ENCODE results near the gene TBC1D30.
"Not testable (repeated sequence)": the region's sequence is repeated elsewhere in the genome, so short reads cannot be mapped to it uniquely, and the experiment has no call there.

Gene TBC1D30

DNA sequence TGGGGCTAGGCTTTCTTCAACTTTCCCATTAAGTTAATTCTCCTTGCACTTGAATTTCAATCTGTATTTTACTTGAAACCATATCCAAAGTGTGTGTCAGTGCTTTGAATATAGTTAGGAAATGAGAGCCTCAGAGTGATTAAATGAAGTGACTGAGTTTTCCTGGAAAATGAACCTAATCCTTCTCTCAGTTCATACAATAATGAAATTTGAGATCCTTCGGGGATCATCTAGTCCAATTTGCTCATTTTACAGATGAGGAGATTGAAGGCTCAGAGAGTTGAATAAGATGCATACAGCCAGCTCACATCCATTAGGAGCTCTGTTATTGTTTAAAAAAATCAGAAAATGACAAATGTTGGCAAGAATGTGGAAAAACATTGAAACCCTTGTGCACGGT is 18.3 kb upstream of the TBC1D30 start:
- no peak for DNase-seq (ENCODE audit: low read depth)

DNA sequence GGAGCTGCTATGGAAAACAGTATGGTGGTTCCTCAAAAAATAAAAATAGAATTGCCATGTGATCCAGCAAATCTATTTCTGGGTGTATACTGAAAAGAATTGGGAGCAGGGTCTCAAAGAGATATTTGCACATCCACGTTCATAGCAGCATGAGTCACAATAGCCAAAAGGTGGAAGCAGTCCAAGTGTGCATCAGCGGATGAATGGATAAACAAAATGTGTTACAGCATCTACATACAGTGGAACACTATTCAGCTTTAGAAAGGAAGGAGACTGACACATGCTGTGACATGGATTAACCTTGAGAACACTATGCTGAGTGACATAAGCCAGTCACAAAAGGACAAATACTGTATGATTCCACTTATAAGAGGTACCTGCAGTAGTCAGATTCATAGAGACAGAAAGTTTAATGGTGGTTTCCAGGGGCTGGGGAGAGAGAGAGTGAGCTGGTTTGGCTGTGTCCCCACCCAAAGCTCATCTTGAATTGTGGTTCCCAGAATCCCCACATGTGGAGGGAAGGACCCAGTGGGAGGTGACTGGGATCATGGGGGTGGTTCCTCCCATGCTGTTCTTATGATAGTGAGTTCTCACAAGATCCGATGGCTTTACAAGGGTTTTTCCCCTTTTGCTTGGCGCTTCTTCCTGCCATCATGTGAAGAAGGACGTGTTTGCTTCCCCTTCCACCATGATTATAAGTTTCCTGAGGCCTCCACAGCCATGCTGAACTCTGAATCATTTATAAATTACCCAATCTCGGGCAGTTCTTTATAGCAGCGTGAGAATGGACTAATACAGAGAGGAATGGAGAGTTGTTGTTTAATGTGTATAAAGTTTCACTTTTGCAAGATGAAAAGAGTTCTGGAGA is 17.6 kb upstream of the TBC1D30 start:
- no peak for DNase-seq (ENCODE audit: low read depth)

DNA sequence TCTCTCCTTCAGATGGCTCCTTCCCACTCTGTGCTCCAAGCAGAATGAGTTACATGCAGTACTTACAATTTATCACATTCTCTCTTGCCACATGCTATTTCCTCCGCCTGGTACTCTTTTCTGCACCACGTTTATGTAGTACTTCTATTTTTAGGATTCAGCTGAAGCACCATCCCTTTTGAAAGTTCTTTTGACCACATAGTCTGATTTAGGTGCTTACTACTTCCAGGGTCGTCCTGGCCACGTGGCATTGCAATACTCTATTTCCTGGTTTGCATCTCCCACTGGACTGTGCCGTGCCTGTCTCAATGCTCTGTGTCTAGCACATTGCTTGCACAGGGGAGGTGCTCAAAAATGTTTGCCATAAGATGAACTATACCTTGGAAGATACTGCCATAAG is 16.3 kb upstream of the TBC1D30 start:
- DNase-seq (ENCODE audit: low read depth) = no peak

DNA sequence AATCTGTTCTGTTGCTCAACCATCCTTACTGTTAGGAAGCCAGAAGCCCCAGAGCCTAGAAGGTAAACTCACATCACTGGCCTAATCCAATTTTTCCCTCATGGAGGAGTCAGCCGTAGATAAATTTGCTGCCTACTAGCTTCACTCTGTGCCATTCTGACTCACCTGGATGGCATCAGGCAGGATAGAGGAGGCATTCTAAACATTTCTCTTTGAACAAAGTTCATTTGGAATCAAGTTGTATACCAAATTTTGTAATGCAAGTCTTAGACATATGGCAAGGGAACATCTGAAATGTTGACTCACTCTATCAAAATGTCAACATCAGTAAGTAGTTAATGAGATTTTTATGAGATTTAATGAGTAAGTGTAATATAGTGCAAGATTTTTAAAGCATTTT is 13.6 kb upstream of the TBC1D30 start:
- no peak for DNase-seq (ENCODE audit: low read depth)

DNA sequence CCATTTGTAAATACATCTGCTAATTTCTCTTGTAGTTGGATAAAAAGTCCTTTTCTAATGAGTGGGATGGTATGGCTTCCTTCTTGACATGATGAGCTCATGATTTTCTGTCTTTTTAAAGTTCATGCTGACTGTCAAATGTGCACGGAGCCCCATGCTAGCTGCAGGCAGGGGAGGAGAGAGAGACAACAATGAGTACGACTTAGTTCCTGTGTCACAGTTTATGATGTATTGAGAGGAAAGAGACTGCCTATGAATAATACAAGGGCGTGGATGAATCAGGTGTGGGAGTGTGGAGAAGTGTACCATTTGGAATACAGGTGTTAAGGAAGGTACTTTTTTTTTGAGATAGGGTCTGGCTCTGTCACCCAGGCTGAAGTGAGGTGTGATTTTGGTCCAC is 10.7 kb upstream of the TBC1D30 start:
- no peak for DNase-seq (ENCODE audit: low read depth)

DNA sequence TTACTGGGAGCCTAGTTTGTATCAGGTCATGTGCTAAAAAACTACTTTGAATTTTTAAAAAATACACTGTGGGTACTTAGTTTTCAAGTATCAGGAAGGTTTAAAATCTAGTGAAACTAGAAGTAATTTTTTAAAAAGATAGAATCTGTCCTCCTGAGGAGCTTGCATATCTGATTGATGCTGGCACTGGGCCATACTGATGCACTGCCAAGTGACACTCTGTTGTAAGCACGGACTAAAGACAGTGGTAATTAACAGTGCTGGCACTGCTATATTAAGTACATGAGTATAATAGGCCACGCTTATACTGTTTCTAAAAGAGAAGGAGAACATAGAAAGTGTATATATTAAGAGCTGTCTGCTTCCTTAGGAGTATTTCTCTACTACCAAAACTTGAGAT is 10.0 kb upstream of the TBC1D30 start:
- DNase-seq (ENCODE audit: low read depth) = no peak

DNA sequence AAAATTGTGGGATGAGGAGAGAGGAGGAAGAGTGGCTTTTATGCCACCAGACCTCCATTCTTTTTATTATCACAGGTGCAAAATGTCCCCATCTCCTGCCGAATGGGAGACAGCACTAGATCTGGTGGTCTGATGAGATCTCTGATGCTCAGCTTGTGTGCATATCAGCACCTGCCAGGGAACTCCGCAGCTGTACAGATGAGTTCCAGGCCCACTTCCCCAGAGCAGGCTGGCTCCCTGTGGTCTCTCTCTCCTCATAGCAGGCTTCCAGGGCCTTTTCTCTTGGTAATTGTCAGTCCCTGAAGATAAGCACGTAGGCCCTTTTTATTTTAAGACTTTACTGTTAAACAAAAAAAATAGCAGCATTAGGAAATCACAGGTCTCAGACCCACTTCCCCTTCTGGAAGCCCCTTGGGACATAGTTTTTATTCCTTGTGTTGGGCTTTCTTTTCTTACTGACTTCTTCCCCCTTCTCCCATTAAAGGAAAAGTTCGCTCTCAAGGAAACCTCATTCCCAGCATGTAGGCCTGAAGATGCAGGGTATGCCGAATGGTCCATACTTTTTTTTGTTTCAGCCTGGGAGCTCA is 4.5 kb upstream of the TBC1D30 start:
- no peak for DNase-seq (ENCODE audit: low read depth)

DNA sequence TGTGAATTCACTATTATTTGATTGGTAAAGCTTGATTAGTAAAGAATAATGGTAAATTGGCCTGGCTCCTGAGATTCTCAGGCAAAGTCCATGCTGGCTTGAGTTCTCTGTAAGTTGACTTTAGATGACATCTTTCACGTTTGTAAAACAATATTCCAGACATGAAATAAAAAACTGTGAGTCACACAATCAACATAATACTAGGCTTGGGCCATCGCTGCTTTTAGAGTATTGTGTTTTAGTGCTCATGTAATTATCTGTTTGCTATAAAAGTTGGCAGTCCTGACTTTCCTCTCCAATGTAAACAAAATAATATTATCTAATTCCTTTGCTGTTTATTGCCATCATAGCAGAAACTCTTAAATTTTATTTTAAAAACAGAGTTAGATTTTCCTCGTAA is 3.9 kb upstream of the TBC1D30 start:
- DNase-seq (ENCODE audit: low read depth) = no peak

DNA sequence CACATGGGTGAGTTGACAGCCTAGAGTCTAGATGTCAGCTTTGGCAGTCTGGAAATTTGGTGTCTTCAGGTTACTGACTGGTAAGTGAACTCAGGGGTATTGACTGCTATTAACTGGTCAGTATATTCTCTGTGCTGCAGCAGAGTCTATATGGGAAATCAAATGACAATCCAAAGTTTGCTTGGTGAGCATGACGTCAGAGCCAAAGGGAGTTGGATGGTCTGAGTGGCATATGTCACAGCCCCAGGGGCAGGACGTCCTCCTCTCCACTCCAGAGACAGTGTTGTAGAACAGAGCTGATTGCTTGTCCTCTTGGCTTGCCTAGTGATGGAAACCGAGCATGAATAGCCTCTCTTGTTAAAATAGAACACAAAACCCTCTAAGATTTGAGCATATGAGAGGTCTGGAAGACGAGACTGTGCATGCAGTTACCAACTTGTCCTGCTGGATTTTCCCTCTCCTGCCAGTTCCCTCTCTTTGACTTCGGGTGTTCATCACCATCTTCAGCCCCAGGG is 3.3 kb upstream of the TBC1D30 start:
- no peak for DNase-seq (ENCODE audit: low read depth)

DNA sequence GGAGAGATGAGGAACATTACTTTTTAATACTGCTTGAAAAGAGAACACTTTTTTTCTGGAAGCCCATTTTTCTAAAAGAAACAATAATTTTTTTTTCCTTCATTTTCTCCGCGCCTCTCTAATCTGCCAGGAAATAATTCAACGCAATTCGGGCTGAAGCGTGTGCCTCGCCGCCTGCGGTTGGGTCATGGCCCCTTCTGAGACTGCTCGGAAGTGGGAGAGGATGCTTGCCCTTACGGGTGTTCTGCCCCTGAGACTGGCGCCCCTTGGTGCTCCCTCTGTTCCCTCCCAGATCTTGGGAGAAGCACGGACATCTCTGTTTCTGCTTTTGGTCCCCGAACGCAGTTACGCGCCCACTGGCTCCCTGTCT is 332 bp upstream of the TBC1D30 start:
- DNase-seq (ENCODE audit: low read depth) = no peak

DNA sequence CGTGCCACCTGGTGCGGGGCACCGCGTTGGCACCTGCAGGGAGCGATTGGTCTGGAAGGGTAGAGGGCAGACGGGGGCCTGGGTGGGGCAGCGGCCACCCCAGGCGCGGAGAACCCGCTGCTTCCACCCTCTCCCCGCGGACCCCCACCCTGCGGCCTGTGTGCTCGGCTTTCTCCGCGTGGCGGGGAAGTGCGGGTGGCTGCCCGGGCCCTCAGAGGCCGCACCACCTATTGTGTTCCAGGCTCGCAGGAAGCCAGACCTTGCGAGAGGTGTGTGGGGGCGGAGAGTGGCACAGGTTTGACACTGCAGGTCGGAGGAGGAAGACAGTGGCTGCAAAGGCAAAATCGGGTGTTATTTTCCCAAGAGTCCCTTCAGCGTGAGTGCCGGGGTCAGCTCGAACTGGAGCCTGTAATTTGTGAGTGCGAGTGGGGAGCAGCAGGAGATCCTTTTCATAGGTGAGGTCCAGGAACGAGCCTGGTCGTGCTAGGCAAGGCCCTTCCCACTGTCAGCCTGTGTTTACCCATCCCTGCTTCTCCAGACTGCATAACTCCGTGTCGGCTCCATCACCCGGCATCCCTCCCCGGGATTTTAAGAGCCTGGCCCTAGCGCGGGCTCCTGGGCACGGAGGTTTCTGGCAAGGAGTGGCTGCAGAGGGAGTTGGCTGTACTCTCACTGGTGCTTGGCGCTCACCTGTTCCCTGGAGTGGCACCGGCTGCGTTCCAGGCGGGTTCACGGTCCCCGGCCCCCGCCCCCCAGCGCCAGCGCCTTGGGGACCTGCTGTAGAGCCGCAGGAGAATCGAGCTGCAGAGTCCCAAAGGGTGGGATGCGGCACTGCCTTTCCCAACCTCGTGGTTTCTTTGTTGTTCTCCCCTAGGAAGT is 935 bp downstream of the TBC1D30 start:
- no peak for DNase-seq (ENCODE audit: low read depth)

DNA sequence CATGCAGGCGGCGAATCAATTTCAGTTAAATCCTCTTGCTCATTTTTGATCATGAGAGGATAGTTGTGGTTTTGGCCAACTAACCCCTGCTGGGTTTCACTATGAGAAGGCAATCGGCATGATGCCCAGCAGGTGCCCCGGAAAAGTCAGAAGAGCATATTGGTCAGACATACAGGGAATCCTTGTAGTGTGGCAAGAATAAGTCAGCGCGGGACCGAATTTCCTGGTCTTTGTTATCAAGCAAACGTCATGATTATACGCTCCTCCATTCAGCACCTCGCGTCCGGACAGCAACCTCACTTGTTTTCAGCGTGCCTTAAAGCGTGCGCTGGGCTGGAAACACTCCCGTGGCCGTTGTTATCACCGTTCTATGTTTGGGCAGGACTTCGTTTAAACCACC is 1.8 kb downstream of the TBC1D30 start:
- DNase-seq (ENCODE audit: low read depth) = no peak

DNA sequence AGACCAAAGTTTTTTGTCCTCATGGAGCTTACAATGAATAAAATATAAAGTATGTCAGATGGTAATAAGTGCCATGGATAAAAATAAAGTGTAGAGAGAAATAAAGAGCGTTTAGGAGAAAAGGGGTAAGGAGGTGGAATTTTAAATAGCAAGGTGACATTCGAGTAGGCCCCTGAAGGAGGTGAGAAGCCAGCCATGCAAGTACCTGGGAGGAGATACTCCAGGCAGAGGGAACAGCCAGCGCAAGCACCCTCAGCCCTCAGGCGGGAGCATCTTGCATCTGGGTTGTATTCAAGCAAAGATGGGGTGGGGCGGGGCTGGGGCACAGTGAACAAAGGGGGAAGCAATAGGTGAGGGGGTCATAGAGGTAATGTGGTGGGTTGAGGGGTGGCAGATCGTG is 4.3 kb downstream of the TBC1D30 start:
- no peak for DNase-seq (ENCODE audit: low read depth)

DNA sequence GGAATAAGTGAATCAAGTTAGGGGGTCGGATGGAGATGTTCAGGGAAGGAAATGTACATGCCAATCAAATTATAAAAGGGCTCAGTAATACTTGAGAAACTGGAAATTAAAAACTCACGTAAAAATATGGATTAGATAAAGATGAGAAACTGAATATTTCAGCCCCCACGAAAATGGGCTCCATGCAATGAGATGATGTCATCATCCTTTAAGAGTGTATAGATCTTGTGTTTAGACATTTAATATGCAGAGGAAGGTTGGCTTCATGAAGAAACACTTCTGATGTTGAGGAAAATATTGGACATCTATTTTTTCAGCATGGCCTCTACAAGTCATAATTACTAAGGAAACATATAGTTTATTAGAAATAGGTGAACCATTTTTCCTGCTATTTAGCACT is 9.5 kb downstream of the TBC1D30 start:
- no peak for DNase-seq (ENCODE audit: low read depth)

DNA sequence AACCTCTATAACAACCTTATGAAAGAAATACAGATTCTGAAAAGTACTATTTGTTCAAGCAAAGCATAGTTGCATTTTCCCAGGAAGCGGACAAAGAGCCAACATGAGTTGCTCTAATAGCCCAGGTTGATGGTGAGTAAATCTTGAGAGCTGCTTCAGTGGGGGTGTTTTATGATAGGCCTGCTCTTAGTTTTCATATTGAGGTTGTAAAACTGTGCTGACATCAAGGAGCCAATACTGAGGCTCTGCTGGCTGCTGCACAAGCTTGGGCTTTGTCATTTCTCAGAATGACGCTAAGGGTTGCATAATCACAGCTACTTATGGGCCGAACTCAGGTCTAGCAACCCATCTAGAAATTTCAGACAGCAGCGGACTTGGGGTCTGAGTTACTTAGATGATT is 11.5 kb downstream of the TBC1D30 start:
- no peak for DNase-seq (ENCODE audit: low read depth)

DNA sequence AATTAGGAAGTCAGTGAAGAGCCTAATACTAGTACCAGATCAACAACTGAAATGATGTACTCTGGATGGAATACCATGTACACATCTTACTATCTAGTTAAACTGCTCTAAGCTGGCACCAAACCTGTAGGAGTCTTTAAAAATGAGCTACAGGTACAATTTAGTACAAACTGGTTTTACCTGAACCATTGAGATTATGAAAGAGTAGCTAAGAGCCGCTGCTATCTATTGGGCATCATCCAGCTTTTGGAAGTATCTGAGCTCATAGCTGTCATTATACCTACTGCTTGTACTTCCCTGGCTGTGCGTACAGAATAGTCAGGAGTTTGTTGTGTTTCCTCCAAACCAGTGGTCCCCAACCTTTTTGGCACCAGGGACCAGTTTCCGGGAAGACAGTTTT is 12.4 kb downstream of the TBC1D30 start:
- no peak for DNase-seq (ENCODE audit: low read depth)

DNA sequence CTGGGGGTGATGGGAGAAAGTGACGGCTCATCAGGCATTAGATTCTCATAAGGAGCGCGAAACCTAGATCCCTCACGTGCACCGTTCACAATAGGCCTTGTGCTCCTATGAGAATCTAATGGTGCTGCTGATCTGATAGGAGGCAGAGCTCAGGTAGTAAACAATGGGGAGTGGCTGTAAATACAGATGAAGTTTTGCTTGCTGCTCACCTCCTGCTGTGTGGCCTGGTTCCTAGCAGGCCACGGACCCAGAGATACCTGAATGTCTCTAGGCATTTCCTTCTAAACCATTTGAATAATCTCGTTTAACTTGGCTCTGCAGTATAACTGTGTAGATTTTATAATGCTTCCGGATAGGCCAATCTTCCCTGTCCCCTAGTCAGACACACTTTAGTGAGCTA is 13.0 kb downstream of the TBC1D30 start:
- DNase-seq (ENCODE audit: low read depth) = no peak

DNA sequence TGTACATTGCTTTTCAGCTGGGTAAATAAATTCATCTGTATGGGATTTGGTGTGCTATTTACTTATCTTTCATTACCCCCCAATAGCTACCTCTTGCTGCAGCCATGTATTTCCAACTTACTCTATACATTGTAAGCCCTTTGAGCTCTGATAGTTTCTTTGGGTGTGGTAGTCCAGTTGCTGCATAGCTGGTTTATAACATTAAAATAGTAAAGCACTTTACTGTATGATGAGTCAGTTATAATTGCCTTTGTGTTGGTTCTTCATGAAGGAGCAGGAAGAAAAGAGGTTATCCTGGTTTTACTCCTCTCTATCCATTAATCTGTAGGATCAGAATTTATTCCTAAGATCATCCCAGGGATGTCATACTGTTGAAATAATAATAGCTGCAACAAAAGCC is 15.7 kb downstream of the TBC1D30 start:
- no peak for DNase-seq (ENCODE audit: low read depth)

DNA sequence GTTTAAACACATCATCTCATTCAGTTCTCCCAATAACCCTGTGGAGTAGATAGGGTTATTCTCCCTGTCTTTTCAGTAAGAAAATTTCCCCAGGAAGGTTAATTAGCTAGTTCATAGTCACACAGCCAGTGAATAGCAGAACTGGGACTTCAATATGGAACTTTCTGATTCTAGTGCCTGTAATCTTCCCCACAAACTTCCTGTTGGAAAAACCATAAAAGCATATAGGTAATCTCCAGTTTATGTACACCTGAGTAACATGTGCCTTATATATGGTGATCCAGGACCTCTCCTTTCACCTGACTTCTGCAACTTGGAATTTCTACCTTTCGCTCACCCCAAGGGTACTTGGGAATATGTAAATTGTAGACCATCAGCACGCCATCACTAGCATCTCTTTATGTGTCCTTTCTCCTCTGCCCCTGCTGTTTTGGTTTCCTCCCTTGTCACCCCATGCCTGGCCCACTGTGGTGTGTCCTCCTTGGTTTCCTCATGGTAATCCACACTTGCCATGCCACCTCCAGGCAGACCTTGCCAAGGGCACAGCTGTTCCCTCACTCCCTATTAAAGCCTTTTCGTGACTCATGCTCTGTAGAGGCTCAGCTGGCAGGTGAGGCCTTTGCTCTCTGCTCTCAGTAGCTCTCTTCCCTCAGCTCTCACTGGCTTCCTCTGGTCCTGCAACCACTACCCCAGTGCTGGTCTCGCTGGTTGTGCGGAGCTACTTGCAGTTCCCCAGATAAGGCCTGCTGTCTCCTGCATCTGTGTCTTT is 16.7 kb downstream of the TBC1D30 start:
- DNase-seq (ENCODE audit: low read depth) = no peak

DNA sequence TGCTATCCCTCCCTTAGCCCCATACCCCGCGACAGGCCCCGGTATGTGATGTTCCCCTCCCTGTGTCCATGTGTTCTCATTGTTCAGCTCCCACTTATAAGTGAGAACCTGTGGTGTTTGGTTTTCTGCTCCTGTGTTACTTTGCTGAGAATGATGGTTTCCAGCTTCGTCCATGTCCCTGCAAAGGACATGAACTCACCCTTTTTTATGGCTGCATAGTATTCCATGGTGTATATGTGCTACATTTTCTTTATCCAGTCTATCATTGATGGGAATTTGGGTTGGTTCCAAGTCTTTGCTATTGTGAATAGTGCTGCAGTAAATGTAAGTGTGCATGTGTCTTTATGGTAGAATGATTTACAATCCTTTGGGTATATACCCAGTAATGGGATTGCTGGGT is 24.0 kb downstream of the TBC1D30 start:
- DNase-seq (ENCODE audit: low read depth) = not testable (repeated sequence)

DNA sequence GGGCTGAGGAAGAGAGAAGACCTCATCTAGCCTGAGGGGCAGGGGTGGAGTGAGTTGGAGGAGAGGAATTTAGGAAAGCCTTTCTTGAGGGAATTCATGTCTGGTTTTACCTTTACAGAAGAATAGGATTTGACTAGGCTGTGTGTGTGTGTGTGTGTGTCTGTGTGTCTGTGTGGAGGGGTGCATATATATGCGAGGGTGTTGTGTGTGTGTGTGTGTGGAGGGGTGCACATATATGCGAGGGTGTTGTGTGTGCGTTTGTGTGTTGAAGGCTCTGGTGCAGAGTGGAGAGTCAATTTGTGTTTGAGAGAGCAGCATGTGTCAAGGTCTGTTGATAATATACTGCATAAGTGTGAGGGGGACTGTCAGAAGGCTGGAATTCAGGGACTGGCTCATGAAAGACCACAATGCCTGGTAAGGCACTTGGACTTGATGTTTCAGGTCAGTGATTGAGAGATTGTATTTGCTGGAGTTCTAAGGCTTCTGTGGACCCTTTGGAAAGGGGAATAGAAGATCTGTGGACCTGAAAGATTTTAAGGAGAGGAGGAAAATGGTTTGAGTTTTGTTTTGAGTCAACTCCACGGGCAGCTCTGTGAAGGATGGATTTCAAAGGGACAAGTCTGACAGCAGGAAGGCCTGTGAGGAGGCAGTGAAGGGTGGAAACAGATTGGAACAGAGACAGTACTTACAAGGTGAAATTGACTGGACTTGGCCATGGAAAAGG is 34.6 kb downstream of the TBC1D30 start:
- no peak for DNase-seq (ENCODE audit: low read depth)

Data from stimulated activated CD8-positive, alpha-beta memory T cell treated with anti-CD3 and anti-CD28 coated beads, Interleukin-15, amount 100 ng/mL, for 24 hours (primary cell).